Measurements from ENCODE around the gene TMEM94.

TMEM94 gene

GRCh38 chr17:75459590-75460267 is 3.3 kb downstream of the TMEM94 start:
- Mint-ChIP-seq H3K27me3 (no peaks in the 10 kb centered on the region), H3K4me3 (no peak overlapping the region), H3K9me3 (no peaks in the 10 kb centered on the region), H3K36me3 (peaks cover 2% of the 10 kb centered on the region), H3K4me1 (peaks cover 30% of the 10 kb centered on the region), H3K27ac (peak overlapping the region; percentile 70)
- ATAC-seq (ENCODE audit: low read depth) (no peak), DNase-seq (ENCODE audit: low spot score in 2 of 2) (no peak)

- no peak for DNase-seq (ENCODE audit: low spot score in 2 of 2)
- peaks cover 30% of the 10 kb centered on the region for H3K4me1 Mint-ChIP-seq
- H3K27ac Mint-ChIP-seq = peak overlapping the region; percentile 70
- ATAC-seq (ENCODE audit: low read depth) = no peak
- peaks cover 2% of the 10 kb centered on the region for H3K36me3 Mint-ChIP-seq
- H3K9me3 Mint-ChIP-seq = no peaks in the 10 kb centered on the region
- no peak overlapping the region for H3K4me3 Mint-ChIP-seq
- H3K27me3 Mint-ChIP-seq = no peaks in the 10 kb centered on the region
Measured at GRCh38 chr17:75460295-75460694, 3.9 kb downstream of the TMEM94 start.

- no peak overlapping the region for H3K27ac Mint-ChIP-seq
Measured at GRCh38 chr17:75463603-75464002, 7.2 kb downstream of the TMEM94 start.

GRCh38 chr17:75465039-75465438 is 8.6 kb downstream of the TMEM94 start:
- ATAC-seq (ENCODE audit: low read depth) = no peak

More at GRCh38 chr17:75463603-75464002, 7.2 kb downstream of the TMEM94 start:
- DNase-seq (ENCODE audit: low spot score in 2 of 2) = no peak
- Mint-ChIP-seq H3K36me3 (peaks cover 6% of the 10 kb centered on the region), H3K4me1 (peaks cover 23% of the 10 kb centered on the region), H3K27me3 (no peaks in the 10 kb centered on the region), H3K9me3 (no peaks in the 10 kb centered on the region), H3K4me3 (no peak overlapping the region)
- no peak for ATAC-seq (ENCODE audit: low read depth)

GRCh38 chr17:75468291-75468754 is 11.9 kb downstream of the TMEM94 start:
- no peak overlapping the region for H3K27ac Mint-ChIP-seq
- H3K4me3 Mint-ChIP-seq = no peak overlapping the region
- H3K27me3 Mint-ChIP-seq = no peaks in the 10 kb centered on the region
- DNase-seq (ENCODE audit: low spot score in 2 of 2) (no peak), ATAC-seq (ENCODE audit: low read depth) (no peak)
- peaks cover 11% of the 10 kb centered on the region for H3K36me3 Mint-ChIP-seq
- H3K4me1 Mint-ChIP-seq = peaks cover 12% of the 10 kb centered on the region
- H3K9me3 Mint-ChIP-seq = no peaks in the 10 kb centered on the region

More at GRCh38 chr17:75465039-75465438, 8.6 kb downstream of the TMEM94 start:
- no peak for DNase-seq (ENCODE audit: low spot score in 2 of 2)
- Mint-ChIP-seq H3K27me3 (no peaks in the 10 kb centered on the region), H3K4me1 (peaks cover 17% of the 10 kb centered on the region), H3K4me3 (no peak overlapping the region), H3K27ac (peak overlapping the region; percentile 23), H3K9me3 (no peaks in the 10 kb centered on the region), H3K36me3 (peaks cover 6% of the 10 kb centered on the region)

GRCh38 chr17:75468779-75469373 is 12.4 kb downstream of the TMEM94 start:
- Mint-ChIP-seq H3K9me3 (no peaks in the 10 kb centered on the region), H3K27me3 (no peaks in the 10 kb centered on the region), H3K36me3 (peaks cover 11% of the 10 kb centered on the region), H3K27ac (no peak overlapping the region), H3K4me1 (peaks cover 11% of the 10 kb centered on the region), H3K4me3 (no peak overlapping the region)
- ATAC-seq (ENCODE audit: low read depth) (no peak), DNase-seq (ENCODE audit: low spot score in 2 of 2) (no peak)

- DNase-seq (ENCODE audit: low spot score in 2 of 2) = no peak
- Mint-ChIP-seq H3K36me3 (peaks cover 12% of the 10 kb centered on the region), H3K27ac (no peak overlapping the region), H3K9me3 (no peaks in the 10 kb centered on the region), H3K4me1 (peaks cover 3% of the 10 kb centered on the region), H3K4me3 (no peak overlapping the region), H3K27me3 (no peaks in the 10 kb centered on the region)
- no peak for ATAC-seq (ENCODE audit: low read depth)
Measured at GRCh38 chr17:75471207-75471606, 14.8 kb downstream of the TMEM94 start.

GRCh38 chr17:75472119-75472518 is 15.7 kb downstream of the TMEM94 start:
- no peak for ATAC-seq (ENCODE audit: low read depth)
- Mint-ChIP-seq H3K4me3 (no peak overlapping the region), H3K9me3 (no peaks in the 10 kb centered on the region), H3K27ac (no peak overlapping the region), H3K36me3 (peaks cover 17% of the 10 kb centered on the region), H3K27me3 (no peaks in the 10 kb centered on the region), H3K4me1 (peaks cover 2% of the 10 kb centered on the region)
- DNase-seq (ENCODE audit: low spot score in 2 of 2) = no peak

GRCh38 chr17:75473246-75473645 is 16.8 kb downstream of the TMEM94 start:
- H3K4me3 Mint-ChIP-seq = no peak overlapping the region
- no peaks in the 10 kb centered on the region for H3K27me3 Mint-ChIP-seq
- ATAC-seq (ENCODE audit: low read depth) (no peak), DNase-seq (ENCODE audit: low spot score in 2 of 2) (no peak)
- H3K27ac Mint-ChIP-seq = no peak overlapping the region
- no peaks in the 10 kb centered on the region for H3K4me1 Mint-ChIP-seq
- no peaks in the 10 kb centered on the region for H3K9me3 Mint-ChIP-seq
- peaks cover 17% of the 10 kb centered on the region for H3K36me3 Mint-ChIP-seq

GRCh38 chr17:75474736-75475135 is 18.3 kb downstream of the TMEM94 start:
- Mint-ChIP-seq H3K36me3 (peaks cover 18% of the 10 kb centered on the region), H3K4me3 (no peak overlapping the region), H3K27ac (no peak overlapping the region), H3K4me1 (no peaks in the 10 kb centered on the region), H3K9me3 (no peaks in the 10 kb centered on the region), H3K27me3 (no peaks in the 10 kb centered on the region)
- ATAC-seq (ENCODE audit: low read depth) (no peak), DNase-seq (ENCODE audit: low spot score in 2 of 2) (no peak)

- Mint-ChIP-seq H3K27me3 (no peaks in the 10 kb centered on the region), H3K4me1 (no peaks in the 10 kb centered on the region), H3K4me3 (no peak overlapping the region), H3K36me3 (peaks cover 20% of the 10 kb centered on the region), H3K9me3 (no peaks in the 10 kb centered on the region), H3K27ac (no peak overlapping the region)
- no peak for ATAC-seq (ENCODE audit: low read depth)
- DNase-seq (ENCODE audit: low spot score in 2 of 2) = no peak
Measured at GRCh38 chr17:75475144-75475835, 18.9 kb downstream of the TMEM94 start.

- Mint-ChIP-seq H3K4me3 (no peak overlapping the region), H3K36me3 (peaks cover 20% of the 10 kb centered on the region), H3K4me1 (no peaks in the 10 kb centered on the region), H3K27me3 (no peaks in the 10 kb centered on the region), H3K9me3 (no peaks in the 10 kb centered on the region), H3K27ac (no peak overlapping the region)
- DNase-seq (ENCODE audit: low spot score in 2 of 2) (no peak), ATAC-seq (ENCODE audit: low read depth) (no peak)
Measured at GRCh38 chr17:75475851-75476250, 19.4 kb downstream of the TMEM94 start.

GRCh38 chr17:75476271-75476671 is 19.8 kb downstream of the TMEM94 start:
- ATAC-seq (ENCODE audit: low read depth) (no peak), DNase-seq (ENCODE audit: low spot score in 2 of 2) (no peak)
- Mint-ChIP-seq H3K4me3 (no peak overlapping the region), H3K27ac (no peak overlapping the region), H3K4me1 (no peaks in the 10 kb centered on the region), H3K9me3 (no peaks in the 10 kb centered on the region), H3K36me3 (peaks cover 20% of the 10 kb centered on the region), H3K27me3 (no peaks in the 10 kb centered on the region)

- Mint-ChIP-seq H3K27me3 (no peaks in the 10 kb centered on the region), H3K4me1 (no peaks in the 10 kb centered on the region), H3K36me3 (peaks cover 20% of the 10 kb centered on the region), H3K4me3 (no peak overlapping the region), H3K27ac (no peak overlapping the region), H3K9me3 (no peaks in the 10 kb centered on the region)
- ATAC-seq (ENCODE audit: low read depth) (no peak), DNase-seq (ENCODE audit: low spot score in 2 of 2) (no peak)
Measured at GRCh38 chr17:75476752-75477489, 20.5 kb downstream of the TMEM94 start.
